IMR-90 (cell line): ENCODE data around the gene TSSK2. TPM values are rescaled to one million over a fixed set of nuclear protein-coding genes. Genes with fewer than 3 reads are reported as not detected.

ENCODE experiments used
- ATAC-seq: fragments of 200-7000 bp; cut with Tn5 transposase; 2 replicates; pipeline ENCODE4 v1.9.1; 2020; ENCODE audit warnings: low read depth, mild to moderate bottlenecking, moderate library complexity
- BruUV-seq: library from RNA; stranded (reverse); fragments of 400-500 nt; replicated peaks from 2 replicates; lab custom pipeline; 2021; lab: Mats Ljungman, UMichigan
- CTCF ChIA-PET: fragments of 300-600 bp; formaldehyde crosslinking; extraction: SDS; loops from one replicate; lab custom pipeline; 2021; ENCODE audit warnings: antibody characterized with exemption; lab: Yijun Ruan, JAX
- POLR2A ChIA-PET: fragments of 300-600 bp; sonication (Branson Sonifier 250); formaldehyde crosslinking; loops from one replicate; lab custom pipeline; 2022; ENCODE audit warnings: antibody characterized with exemption; ENCODE audit not compliant: unreplicated experiment; lab: Charles Lee
- DNase-seq: peaks from one replicate; pipeline ENCODE4 v3.0.0; 2013
- H2AFZ ChIP-seq: replicated peaks from 2 replicates; pipeline ENCODE3; 2013; ENCODE audit warnings: low read length, mild to moderate bottlenecking; ENCODE audit not compliant: poor library complexity
- H2AK5ac ChIP-seq: 2 replicates; pipeline ENCODE4 v1.6.1; 2013; ENCODE audit warnings: low read depth, low read length, inconsistent platforms
- H2AK9ac ChIP-seq: replicated peaks from 2 replicates; pipeline ENCODE3; 2013; ENCODE audit warnings: mild to moderate bottlenecking, low read depth, low read length, moderate library complexity; ENCODE audit not compliant: poor library complexity
- H2BK120ac ChIP-seq: 2 replicates; pipeline ENCODE4 v1.6.1; 2013; ENCODE audit warnings: low read depth, low read length, inconsistent platforms
- H2BK15ac ChIP-seq: 3 replicates; pipeline ENCODE4 v1.6.1; 2013; ENCODE audit warnings: low read depth, low read length, inconsistent platforms
- H2BK20ac ChIP-seq: 2 replicates; pipeline ENCODE4 v1.6.1; 2013; ENCODE audit warnings: low read depth, mild to moderate bottlenecking, inconsistent platforms, low read length, moderate library complexity
- H2BK5ac ChIP-seq: 2 replicates; pipeline ENCODE4 v1.6.1; 2013; ENCODE audit warnings: mild to moderate bottlenecking, low read depth, low read length, inconsistent platforms; ENCODE audit not compliant: poor library complexity, severe bottlenecking
- H3K14ac ChIP-seq: replicated peaks from 2 replicates; pipeline ENCODE4 v1.6.1; 2013; ENCODE audit warnings: low read depth, low read length, inconsistent platforms
- H3K18ac ChIP-seq: 2 replicates; pipeline ENCODE4 v1.6.1; 2013; ENCODE audit warnings: low read depth, low read length, control low read depth
- H3K23ac ChIP-seq: 2 replicates; pipeline ENCODE4 v1.6.1; 2013; ENCODE audit warnings: low read depth, low read length, inconsistent platforms
- H3K27ac ChIP-seq: 2 replicates; pipeline ENCODE4 v1.5.1; 2013; ENCODE audit warnings: mild to moderate bottlenecking, control low read depth, low read length; ENCODE audit not compliant: insufficient read depth
- H3K27me3 ChIP-seq: 2 replicates; pipeline ENCODE4 v1.6.1; 2013; ENCODE audit warnings: low read length; ENCODE audit not compliant: control insufficient read depth, insufficient read depth
- H3K36me3 ChIP-seq: 2 replicates; pipeline ENCODE4 v1.6.1; 2013; ENCODE audit warnings: low read length, mixed read lengths; ENCODE audit not compliant: control insufficient read depth, insufficient read depth
- H3K4ac ChIP-seq: 2 replicates; pipeline ENCODE4 v1.6.1; 2013; ENCODE audit warnings: low read depth, low read length, inconsistent platforms
- H3K4me1 ChIP-seq: 2 replicates; pipeline ENCODE4 v1.6.1; 2013; ENCODE audit warnings: low read length, mixed read lengths; ENCODE audit not compliant: control insufficient read depth, insufficient read depth
- H3K4me2 ChIP-seq: 2 replicates; pipeline ENCODE4 v1.6.1; 2013; ENCODE audit warnings: low read depth, mild to moderate bottlenecking, control low read depth, low read length, moderate library complexity
- H3K4me3 ChIP-seq: 2 replicates; pipeline ENCODE4 v1.5.1; 2013; ENCODE audit warnings: low read depth, mild to moderate bottlenecking, control low read depth, low read length, moderate library complexity; ENCODE audit not compliant: insufficient read depth
- H3K56ac ChIP-seq: 2 replicates; pipeline ENCODE4 v1.6.1; 2013; ENCODE audit warnings: low read length, inconsistent platforms; ENCODE audit not compliant: insufficient read depth; ENCODE audit errors: extremely low read depth
- H3K79me1 ChIP-seq, 2 experiments: 2 replicates each; pipeline ENCODE4 v1.6.1; 2013; ENCODE audit warnings: low read length in 2 of 2, inconsistent platforms in 1 of 2, low read depth in 1 of 2
- H3K9ac ChIP-seq: 2 replicates; pipeline ENCODE4 v1.6.1; 2013; ENCODE audit warnings: low read depth, low read length, control low read depth
- H3K9me1 ChIP-seq: 2 replicates; pipeline ENCODE4 v1.6.1; 2013; ENCODE audit warnings: low read length, inconsistent platforms; ENCODE audit not compliant: insufficient read depth
- H3K9me3 ChIP-seq: 2 replicates; pipeline ENCODE4 v1.6.1; 2013; ENCODE audit warnings: low read length; ENCODE audit not compliant: control insufficient read depth, insufficient read depth
- H4K20me1 ChIP-seq: 2 replicates; pipeline ENCODE4 v1.6.1; 2013; ENCODE audit warnings: low read length, inconsistent platforms; ENCODE audit not compliant: insufficient read depth
- H4K5ac ChIP-seq: 2 replicates; pipeline ENCODE4 v1.6.1; 2013; ENCODE audit warnings: mild to moderate bottlenecking, low read depth, low read length, control low read depth
- H4K8ac ChIP-seq, 2 experiments: 2 replicates each; pipeline ENCODE4 v1.6.1; 2013; ENCODE audit warnings: low read depth in 2 of 2, low read length in 2 of 2, control low read depth in 1 of 2, inconsistent platforms in 1 of 2
- H4K91ac ChIP-seq: 2 replicates; pipeline ENCODE4 v1.6.1; 2013; ENCODE audit warnings: low read depth, low read length, inconsistent platforms; ENCODE audit not compliant: insufficient read depth
- MXI1 ChIP-seq: IDR thresholded peaks from 2 replicates; pipeline ENCODE4 v1.6.1; 2012; ENCODE audit warnings: low read depth, mild to moderate bottlenecking, low read length, moderate library complexity, borderline replicate concordance
- WGBS, 2 experiments: methylation state at CpG; one replicate each; pipeline versions ENCODE4 v1.1.5 to v1.1.7; 2013; ENCODE audit warnings: missing lambda C conversion rate in 2 of 2; ENCODE audit not compliant: insufficient read length in 1 of 2; ENCODE audit errors: extremely low coverage in 2 of 2; 5-methylcytosine and 5-hydroxymethylcytosine counted together
- dilution Hi-C: fragments of 300-500 bp; cut with HindIII; formaldehyde crosslinking; loops from one replicate; pipeline ENCODE4 v1.14.3; 2018; ENCODE audit warnings: low sequenced_read_pairs; ENCODE audit not compliant: unreplicated experiment
- in situ Hi-C: fragments of 300-500 bp; cut with MboI; formaldehyde crosslinking; loops from 3 replicates; pipeline ENCODE4 v1.14.3; 2019; ENCODE audit warnings: low sequenced_read_pairs, inconsistent platforms, mixed read lengths
- intact Hi-C: fragments of 100-400 bp; cut with micrococcal nuclease; formaldehyde crosslinking; loops from 2 replicates; pipeline ENCODE4 v1.10.0; 2022
- polyA plus RNA-seq, 3 experiments: library from polyadenylated mRNA; depleted of rRNA; stranded (reverse); fragments of >200 nt; gene quantifications; 2 replicates each; pipeline ENCODE4 v1.2.3, GENCODE V29; 2012; ENCODE audit warnings: low replicate concordance in 1 of 3
- total RNA-seq: library from RNA; depleted of rRNA; stranded (reverse); fragments of >200 nt; gene quantifications from 2 replicates; pipeline ENCODE4 v1.2.3, GENCODE V29; 2012

Gene TSSK2
- total and polyA plus RNA-seq, 2 of the 4 experiments (the other 2 are of a cell fraction) = not detected

- Histone ChIP-seq H3K9me3 (no peaks in the 10 kb centered on the region), H2BK120ac (no peak overlapping the region), H3K4me1 (peaks cover 1% of the 10 kb centered on the region; the same call in 1 of the 2 replicates), H2AFZ (no peak overlapping the region), H3K18ac (no peak overlapping the region), H2AK9ac (no peak overlapping the region), H3K27ac (no peak overlapping the region), H3K4me3 (no peak overlapping the region), H3K9me1 (peaks cover 12% of the 10 kb centered on the region; the same call in 1 of the 2 replicates), H4K8ac (no peak overlapping the region), H3K56ac (no peak overlapping the region), H4K5ac (no peak overlapping the region), H3K36me3 (peaks cover 6% of the 10 kb centered on the region), H4K91ac (no peak overlapping the region), H2AK5ac (no peak overlapping the region), H2BK20ac (no peak overlapping the region), H3K27me3 (no peaks in the 10 kb centered on the region), H3K9ac (no peak overlapping the region), H3K4me2 (no peak overlapping the region), H4K20me1 (peaks cover 23% of the 10 kb centered on the region), H3K4ac (no peak overlapping the region), H2BK5ac (no peak overlapping the region), H2BK15ac (no peak overlapping the region), H3K23ac (no peak overlapping the region), H3K79me1 (peaks cover 17 to 54% of the 10 kb centered on the region in 2 experiments), H3K14ac (no peak overlapping the region)
- BruUV-seq = no TSS peak
- ChIA-PET CTCF (no interaction called here), POLR2A (no interaction called here)
- no peak for ATAC-seq
- intact Hi-C loops (no loop called here), dilution Hi-C loops (no loop called here), in situ Hi-C loops (no loop called here)
- no CpG with 5 or more reads among the region's 4 CpGs for WGBS, 2 experiments
- DNase-seq = no peak
- no peak for TF ChIP-seq MXI1
Observed at GRCh38 chr22:19092725-19093124, 38.4 kb upstream of the TSSK2 start.
